Fibroblast of peridontal ligament (primary cell): ENCODE results near the gene SMR3B.

ENCODE experiments used
- DNase-seq: peaks from one replicate; pipeline ENCODE4 v3.0.0-alpha.2; 2010; ENCODE audit errors: extremely low read depth

Gene SMR3B

GRCh38 chr4:70382691-70383181, at the start of gene SMR3B:
Gene SMR3B, plus strand, starts transcription at chr4:70383131. Its CDS starts 1,380 bp downstream, at chr4:70384511.
- DNase-seq = no peak

- no peak for DNase-seq
Measured at GRCh38 chr4:70334681-70335080, 48.2 kb upstream of the SMR3B start, which contains the start of gene CABS1. Gene CABS1, plus strand, starts transcription at chr4:70334981. Its CDS starts 59 bp downstream, at chr4:70335040.

- no peak for DNase-seq
Measured at GRCh38 chr4:70336043-70336442, 46.9 kb upstream of the SMR3B start.

- DNase-seq = no peak
Measured at GRCh38 chr4:70337886-70338420, 45.0 kb upstream of the SMR3B start.

GRCh38 chr4:70356185-70356584, 26.7 kb upstream of the SMR3B start:
- no peak for DNase-seq

GRCh38 chr4:70359115-70359661, 23.7 kb upstream of the SMR3B start:
- no peak for DNase-seq

- no peak for DNase-seq
Measured at GRCh38 chr4:70360460-70360859, 22.5 kb upstream of the SMR3B start, which contains the start of gene SMR3A. Gene SMR3A, plus strand, starts transcription at chr4:70360760. Its CDS starts 1,356 bp downstream, at chr4:70362116.

- no peak for DNase-seq
Measured at GRCh38 chr4:70364002-70364401, 18.9 kb upstream of the SMR3B start.

- DNase-seq = no peak
Measured at GRCh38 chr4:70365479-70365878, 17.5 kb upstream of the SMR3B start.

GRCh38 chr4:70367813-70368212, 15.1 kb upstream of the SMR3B start:
- no peak for DNase-seq

GRCh38 chr4:70371987-70372386, 10.9 kb upstream of the SMR3B start:
- no peak for DNase-seq

- DNase-seq = no peak
Measured at GRCh38 chr4:70372760-70373159, 10.2 kb upstream of the SMR3B start.

GRCh38 chr4:70380578-70380977, 2.4 kb upstream of the SMR3B start:
- DNase-seq = no peak

GRCh38 chr4:70392057-70392776, 9.3 kb downstream of the SMR3B start:
- no peak for DNase-seq

- DNase-seq = no peak
Measured at GRCh38 chr4:70397580-70397979, 14.6 kb downstream of the SMR3B start, which contains the start of gene OPRPN. Gene OPRPN, plus strand, starts transcription at chr4:70397940. Its CDS starts 1,346 bp downstream, at chr4:70399286.

GRCh38 chr4:70399319-70399718, 16.4 kb downstream of the SMR3B start:
- no peak for DNase-seq

GRCh38 chr4:70402762-70403161, 19.8 kb downstream of the SMR3B start:
- DNase-seq = no peak

GRCh38 chr4:70405765-70406164, 22.8 kb downstream of the SMR3B start:
- no peak for DNase-seq

GRCh38 chr4:70425306-70425705, 42.4 kb downstream of the SMR3B start:
- DNase-seq = no peak

GRCh38 chr4:70426789-70427188, 43.9 kb downstream of the SMR3B start:
- DNase-seq = no peak

GRCh38 chr4:70437197-70437596, 54.3 kb downstream of the SMR3B start:
- no peak for DNase-seq
